ENCODE data around the gene STK26.
A peak's percentile ranks its signal among the peaks of the same experiment; 100 is the strongest.
"Not testable (repeated sequence)": the region's sequence is repeated elsewhere in the genome, so short reads cannot be mapped to it uniquely, and the experiment has no call there.

STK26 gene

DNA sequence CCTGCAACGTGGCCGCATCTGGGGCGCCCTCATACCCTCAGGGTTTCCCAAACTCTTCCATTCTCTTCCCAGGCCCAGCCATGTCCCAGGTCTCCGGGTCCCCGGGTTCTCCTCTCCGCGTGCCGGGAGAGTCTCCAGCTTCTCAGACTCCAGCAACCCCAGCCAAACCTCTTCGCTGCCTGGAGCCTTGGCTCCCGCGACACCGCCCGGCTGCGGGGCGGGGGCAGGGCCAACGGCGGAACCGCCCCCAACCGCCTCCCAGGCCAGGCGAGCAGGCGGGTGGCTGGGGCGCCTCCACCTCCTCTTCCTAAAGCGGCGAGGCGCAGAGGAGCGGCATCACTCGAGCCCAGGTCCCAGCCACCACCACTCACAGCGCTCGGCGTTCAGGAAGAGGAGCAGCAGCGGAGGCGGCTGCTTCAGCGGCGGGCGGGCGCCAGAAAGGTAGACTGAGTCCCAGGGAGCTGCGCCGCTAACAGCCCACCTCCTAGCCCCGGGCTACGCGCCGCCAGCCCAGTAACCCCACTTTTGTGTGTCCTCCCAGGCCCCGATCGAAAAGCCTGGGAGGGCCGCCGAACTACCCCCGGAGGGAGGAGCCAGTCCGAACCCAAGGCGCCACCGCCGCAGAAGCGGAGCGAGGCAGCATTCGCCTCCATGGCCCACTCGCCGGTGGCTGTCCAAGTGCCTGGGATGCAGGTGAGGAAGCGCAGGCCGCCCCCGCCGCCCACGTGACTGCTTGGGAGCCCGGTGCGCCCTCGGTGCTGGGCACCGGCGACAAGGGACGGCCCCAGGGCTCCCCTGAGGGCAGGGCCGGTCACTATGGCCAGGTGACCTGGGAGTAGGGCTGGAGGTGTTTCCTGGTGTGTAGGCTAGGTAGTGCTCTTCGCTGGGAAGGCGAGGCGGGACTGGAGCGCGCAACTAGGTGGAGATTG is at the start of gene STK26:
Gene STK26 (plus strand): TSS at position 336 of the 929 bp plus-strand sequence. CDS start 316 bp downstream, at position 652.
- peak; percentile 60 for DNase-seq (ENCODE audit: low read depth)

DNA sequence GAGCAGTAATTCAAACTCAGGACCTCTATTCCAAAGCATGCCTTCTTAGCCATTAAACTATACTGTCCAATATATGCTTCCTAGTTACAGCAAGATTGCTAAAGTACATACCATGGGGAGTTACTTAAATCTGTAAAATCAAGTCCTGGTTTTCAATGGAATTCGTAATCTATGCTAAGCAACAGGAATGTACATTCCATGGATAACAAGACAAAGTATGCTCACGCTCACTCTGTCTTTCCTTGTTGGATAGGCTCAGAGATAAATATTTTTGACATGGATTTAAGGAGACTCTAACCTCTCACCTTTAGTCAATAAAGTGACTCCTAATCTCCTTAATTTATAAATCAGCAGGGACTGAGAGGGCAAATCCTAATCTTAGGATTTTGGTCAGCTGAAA is 47.3 kb upstream of the STK26 start:
- DNase-seq (ENCODE audit: low read depth): no peak

DNA sequence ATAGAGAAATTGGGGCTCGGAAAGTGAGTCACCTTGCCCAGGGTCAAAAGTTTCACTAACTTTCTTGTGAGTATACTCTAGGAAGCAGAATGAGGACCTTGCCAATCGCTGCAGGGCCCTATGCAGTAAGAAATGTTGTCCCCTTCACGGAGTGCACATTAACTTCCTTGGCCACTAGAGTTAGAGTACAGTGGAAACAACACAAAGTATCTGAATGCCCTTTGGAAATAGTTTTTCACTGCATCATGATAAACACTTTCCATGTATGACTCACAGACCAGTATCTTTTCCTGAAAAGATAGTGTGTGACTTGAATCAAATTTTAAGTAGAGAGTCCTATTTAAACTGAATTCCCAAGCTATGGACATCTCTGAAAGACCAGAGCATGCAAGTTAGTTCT is 45.5 kb upstream of the STK26 start:
- DNase-seq (ENCODE audit: low read depth): no peak

DNA sequence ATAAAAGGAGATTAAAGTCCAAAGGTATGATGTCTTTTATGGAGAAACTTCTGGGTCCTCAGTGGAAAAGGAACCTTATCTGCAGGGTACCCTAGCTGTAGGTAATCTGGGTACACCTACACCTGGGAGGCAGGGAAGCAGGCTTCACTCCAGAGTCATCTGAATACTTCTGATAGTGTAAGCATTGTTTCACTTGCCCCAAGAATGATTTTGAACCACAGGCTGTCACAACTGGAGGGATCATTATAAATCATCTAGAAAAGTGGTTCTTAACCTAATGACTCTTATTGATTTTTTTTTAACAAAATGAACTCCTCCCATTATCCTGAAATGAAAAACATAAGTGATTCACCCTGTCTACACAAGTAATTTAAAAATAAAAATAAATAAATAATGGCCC is 44.0 kb upstream of the STK26 start:
- DNase-seq (ENCODE audit: low read depth): no peak

DNA sequence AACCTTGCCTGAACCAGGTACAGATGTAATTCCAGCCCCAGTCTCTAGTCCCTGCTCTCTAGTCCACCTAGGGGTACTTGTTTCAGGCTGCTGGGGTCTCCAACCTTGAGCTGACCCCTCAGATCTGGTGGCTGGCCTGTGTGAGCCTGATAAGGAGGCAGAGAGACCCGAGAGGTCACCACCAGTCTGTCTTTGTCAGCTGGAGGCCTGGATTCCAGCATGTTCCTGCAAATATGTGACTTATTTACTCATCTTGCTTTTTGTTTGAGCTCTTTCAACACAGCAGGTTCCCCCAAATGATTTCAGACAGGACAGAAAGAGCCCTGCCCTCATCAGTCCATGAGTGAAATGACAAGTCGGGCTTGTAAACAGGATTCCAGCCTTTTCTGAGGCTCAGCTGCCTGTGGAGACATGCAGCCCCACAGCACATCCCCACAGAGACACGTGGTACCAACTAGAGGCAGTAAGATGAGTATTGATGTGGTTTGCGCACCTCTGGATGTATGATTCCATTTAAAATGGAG is 37.5 kb upstream of the STK26 start:
- DNase-seq (ENCODE audit: low read depth): no peak

DNA sequence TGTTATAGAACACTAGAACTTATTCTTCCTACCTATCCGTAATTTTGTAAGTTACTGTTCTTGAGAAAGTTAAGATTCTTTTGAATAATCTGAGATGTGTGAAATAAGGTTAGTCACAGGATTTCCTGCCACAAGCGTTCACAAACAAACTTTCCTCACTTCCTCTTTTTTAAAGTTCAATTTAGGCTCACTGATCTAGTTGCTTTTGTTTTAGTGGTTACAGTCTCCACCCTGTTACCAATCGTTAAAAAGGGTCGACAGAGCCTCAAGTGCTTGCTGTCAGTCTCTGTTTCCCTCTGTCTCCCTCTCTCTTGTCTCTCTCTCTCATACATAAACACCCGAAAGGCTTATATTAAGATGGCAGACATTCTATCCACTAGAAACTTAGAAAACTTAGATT is 35.9 kb upstream of the STK26 start:
- no peak for DNase-seq (ENCODE audit: low read depth)

DNA sequence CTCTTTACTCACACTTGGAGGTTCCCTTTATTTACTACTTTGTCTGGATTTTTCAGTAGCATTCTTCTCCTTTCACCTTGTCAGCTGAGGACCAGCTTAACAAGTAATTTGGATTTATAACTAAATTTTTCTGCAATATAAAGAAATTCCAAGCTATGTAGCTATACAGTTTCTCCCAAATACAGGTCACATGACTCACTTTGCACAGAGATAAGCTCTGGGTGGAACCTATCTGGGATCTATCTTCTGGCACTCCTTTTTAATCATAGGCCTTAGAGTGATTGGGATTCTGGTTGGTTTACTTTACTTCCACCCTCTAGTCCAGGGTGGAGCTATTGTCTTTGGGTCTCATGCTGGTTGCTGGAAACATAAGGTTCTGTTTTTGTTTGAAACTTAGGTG is 34.9 kb upstream of the STK26 start:
- DNase-seq (ENCODE audit: low read depth): no peak

DNA sequence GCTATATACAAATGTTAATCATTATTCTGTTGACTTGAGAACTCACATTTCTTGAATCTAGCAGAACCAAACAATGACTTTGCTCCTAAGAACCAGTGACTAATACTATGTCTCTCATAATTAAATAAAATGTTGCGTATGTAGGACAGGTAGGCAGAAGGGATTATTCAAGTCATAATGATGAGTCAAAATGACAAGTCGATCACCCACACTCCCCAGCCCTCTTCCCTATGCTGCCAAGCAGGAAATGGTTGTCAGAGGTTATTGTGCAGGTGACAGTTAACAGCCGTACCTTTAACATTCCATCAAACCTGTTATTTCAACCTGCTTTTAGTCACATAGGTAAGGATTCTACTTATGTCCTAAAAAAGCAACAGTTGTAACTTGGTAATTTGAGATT is 22.0 kb upstream of the STK26 start:
- no peak for DNase-seq (ENCODE audit: low read depth)

DNA sequence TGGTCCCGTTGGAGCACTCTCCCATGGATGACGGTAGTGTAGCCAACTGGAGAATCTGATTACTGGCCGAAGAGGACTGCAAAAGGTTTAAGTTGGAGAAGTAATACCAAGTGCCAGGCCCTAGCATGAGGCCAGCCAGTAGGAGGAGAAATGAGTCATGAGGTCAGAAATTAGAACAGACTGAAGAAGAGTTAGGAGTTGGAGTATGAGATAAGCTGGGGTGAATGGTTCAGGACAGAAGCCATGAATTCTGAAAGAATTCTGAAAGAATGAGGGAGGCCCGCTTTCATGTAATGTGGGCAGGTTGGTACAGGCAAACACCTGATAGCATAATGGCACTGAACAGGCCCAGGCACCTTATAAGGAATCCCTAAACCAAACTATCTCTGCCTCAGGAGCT is 18.4 kb upstream of the STK26 start:
- DNase-seq (ENCODE audit: low read depth): no peak

DNA sequence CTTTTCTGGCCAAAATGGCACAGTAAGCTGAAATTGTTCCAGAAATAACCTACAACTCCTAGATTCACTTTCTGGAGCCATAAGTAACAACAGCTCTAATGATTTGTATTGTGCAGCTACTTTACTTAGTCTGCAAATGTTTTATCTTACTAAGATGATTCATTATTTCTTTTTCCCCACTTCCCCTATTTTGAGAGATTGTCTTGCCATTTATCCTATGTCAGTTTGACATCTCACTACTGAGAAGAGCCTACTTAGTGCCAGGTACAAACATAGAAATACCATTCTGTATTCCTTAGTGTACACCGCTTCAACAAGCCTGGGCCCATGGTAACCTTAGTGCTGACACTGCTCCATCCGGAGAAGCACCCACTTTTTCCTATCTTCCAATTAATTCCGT is 13.8 kb upstream of the STK26 start:
- no peak for DNase-seq (ENCODE audit: low read depth)

DNA sequence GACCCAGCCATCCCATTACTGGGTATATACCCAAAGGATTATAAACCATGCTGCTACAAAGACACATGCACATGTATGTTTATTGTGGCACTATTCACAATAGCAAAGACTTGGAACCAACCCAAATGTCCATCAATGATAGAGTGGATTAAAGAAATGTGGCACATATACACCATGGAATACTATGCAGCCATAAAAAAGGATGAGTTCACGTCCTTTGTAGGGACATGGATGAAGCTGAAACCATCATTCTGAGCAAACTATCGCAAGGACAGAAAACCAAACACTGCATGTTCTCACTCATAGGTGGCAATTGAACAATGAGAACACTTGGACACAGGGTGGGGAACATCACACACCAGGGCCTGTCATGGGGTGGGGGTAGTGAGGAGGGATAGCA is 12.9 kb upstream of the STK26 start:
- not testable (repeated sequence) for DNase-seq (ENCODE audit: low read depth)

DNA sequence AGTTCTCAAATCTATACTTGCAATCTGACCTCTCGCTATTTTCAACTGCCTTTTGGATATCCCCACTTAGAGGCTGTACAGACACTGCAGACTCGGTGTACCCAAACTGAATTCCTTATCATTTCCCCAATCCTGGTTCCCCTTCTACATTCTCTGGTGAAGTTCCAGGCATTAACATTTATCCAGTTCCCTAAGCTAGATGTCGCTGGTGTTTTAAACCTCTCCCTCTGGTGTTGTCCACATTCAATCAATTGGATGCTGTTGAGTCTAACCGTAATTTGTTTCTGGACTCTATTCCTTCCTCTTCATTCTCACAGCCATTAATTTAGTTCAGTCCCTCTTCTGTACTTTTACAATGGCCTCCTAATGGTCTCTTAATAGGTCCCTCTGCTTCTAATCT is 7.2 kb upstream of the STK26 start:
- no peak for DNase-seq (ENCODE audit: low read depth)

DNA sequence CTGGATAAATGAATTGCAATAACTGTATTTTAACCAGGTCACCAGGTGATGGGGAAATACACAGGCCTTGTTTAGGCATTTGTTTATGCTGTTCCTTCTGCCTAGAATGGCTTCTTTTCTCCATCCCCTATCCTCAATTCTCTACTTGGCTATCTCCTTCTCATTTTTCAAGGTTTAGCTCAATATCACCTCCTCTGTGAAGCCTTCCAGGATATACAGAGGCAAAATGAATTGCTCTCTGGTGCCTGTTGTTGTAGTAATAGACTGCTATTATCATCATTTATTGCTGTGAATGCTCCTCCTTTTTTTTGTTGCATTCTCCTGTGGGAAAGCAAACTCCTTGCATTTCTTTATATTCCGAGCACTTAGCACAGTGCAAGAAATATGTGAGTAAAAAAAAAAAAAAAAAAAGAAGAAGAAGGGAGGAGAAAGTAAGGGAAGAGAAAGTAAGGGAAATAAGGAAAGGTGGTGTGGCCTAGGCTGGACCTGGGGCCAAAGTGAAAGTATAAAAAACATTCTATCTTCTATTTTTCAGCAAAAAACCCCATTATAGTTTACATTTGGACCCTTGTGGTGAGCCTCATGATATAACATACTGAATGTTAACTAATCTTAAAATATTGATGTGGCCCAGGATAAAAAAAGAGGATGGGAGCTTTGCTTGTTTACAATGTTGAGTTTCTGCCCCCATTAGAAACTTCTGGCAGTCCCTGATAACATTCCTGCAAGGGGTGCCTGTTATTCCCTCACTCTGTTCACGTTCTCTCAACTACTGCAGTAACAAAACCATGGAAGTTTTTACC is 6.3 kb upstream of the STK26 start:
- no peak for DNase-seq (ENCODE audit: low read depth)

DNA sequence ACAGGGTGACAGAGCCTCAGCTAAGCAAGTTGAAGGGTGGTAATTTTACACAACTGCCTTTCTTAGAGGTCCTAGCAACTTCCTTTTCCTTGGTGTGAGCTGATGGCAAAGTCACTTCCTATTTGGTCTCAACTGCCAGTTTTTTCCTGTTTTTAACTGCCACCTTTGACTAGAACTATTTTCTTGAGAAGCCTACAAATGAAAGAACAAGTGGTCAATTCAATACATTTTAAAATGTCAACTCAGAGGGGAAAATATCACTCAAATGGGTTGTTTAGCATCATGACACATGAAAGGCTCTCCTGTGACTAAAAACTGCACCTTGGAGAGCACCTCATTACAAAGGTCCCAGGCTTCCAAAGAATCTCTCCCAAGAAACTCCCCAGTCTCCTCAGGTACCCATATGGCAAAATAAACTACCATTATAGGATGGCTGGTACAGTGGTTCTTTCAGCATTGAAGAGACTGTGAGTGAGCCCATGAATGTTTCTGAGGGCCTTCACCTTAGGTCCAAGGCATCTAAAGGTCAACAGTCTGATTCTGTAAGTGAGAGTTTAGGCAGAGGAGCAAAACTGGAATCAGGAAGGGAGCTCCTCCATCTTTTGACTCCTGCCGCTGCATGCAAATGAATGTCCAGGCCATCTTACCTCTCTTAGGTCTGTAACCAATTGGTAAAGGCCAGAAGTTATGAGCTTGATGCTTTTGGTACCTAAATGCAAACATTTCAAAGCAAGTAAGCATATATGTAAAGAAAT is 5.5 kb upstream of the STK26 start:
- DNase-seq (ENCODE audit: low read depth): no peak

DNA sequence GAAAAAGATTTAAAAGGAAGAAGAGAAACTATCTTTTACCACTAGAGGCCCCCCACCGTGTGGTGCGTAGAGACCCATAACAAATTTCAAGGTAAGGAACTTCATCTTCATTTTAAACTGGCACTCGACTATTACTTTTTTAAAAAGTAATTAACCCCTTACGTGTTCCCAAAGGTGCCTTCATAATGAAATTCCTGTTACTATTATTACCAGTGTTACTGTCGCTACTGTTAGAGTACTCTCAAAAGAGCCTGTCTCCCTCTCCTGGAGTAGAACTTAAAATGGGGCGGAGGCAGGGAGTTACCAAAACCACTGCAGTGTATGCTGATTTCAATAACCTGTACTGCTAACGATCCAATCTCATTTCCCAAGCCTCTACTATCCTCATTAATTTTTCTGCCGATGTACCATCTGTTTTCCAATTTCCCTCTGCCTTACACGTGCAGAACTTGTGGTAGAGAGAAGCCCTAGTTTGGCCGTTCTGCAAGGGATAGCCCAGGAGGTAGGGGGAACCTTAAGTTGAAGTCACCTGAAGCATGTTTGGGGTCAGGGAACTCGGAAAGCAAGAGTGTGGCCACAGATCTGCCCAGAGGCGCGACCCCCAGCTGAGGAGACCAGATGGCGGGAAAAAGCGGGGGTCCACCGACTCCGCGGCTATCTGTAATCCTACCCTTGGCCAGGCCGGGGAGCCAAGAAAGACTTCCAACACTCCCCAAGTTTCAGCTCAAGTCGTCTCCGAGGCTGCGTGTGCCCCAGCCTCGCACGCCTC is 720 bp upstream of the STK26 start:
- DNase-seq (ENCODE audit: low read depth): peak; percentile 3

DNA sequence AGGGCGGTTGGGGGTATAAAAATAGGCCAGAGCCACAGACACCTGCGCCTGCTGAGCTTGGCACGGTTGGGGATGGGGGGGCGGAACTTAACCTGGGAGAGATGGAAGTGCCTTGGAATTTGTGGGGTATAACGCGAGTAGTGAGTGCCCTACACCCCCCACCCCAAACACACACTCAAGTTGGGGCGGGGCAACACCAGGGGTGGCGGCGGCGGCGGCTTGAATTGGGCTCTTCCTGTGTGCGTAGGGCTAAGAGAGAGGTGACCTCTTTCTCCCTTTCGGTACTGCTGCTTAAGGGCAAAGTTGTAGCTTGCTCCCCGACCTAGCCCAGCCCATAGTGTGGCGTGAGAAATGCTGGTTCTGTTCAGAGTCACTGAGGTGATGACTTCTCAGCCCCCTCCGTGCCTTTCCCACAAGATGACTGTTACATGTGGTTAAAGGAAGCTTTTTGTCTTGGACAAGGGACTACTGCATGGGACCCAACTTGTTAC is 839 bp downstream of the STK26 start:
- DNase-seq (ENCODE audit: low read depth): peak; percentile 39

DNA sequence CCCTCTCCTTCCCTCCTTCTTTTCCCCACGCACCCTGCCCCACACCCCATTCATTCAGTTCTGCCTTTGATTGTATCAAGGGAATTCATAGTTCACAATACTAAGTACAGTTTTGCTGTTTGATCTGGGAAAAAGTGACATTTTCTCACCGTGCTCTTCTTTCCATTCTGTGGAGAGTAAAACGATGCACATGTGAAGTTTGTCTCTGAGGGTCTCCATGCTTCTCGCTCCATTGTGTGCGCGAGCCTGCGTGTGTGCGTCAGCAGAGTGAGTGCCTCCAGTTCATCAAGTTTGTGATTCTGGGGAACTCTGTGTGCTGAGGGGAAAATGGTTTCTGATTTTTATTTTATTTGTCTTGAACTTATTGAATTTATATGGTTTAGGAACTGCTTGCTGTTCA is 1.9 kb downstream of the STK26 start:
- DNase-seq (ENCODE audit: low read depth): no peak

DNA sequence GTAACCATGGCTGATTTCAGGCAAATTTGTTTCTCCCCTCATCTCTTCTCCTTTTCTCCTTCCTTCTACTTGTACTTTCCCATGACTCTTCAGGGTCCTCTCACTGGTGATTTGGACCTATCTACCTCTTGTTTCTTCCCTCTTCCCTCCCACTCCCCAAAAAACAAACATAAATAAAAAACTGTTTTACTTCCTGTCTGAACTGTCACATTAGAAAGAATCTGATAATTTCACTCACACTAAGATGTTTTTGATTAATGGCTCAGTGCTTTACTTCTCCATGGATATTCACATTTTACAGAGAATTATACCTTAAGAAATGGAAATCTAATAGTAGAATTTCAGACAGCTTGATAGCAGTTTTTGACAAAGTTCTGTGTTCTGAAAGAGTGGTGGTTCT is 7.2 kb downstream of the STK26 start:
- DNase-seq (ENCODE audit: low read depth): no peak

DNA sequence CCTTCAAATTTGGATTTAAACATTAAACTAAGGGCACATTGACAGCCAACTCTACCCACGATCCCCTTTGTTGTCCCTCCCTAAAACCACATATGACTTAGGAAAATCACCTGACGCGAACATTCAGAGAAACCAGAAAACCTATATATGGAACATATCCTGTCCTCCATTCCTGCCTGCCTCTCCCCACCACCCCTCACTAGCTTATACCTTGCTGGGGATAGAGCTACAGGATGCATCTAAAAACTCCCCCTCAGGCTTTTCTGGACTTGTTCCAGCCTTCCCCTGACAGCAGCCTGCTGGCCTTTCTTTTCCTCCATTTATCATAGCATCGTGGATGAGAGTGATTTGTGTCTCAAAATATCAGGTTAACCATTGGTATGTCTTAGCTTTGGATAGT is 8.8 kb downstream of the STK26 start:
- no peak for DNase-seq (ENCODE audit: low read depth)

DNA sequence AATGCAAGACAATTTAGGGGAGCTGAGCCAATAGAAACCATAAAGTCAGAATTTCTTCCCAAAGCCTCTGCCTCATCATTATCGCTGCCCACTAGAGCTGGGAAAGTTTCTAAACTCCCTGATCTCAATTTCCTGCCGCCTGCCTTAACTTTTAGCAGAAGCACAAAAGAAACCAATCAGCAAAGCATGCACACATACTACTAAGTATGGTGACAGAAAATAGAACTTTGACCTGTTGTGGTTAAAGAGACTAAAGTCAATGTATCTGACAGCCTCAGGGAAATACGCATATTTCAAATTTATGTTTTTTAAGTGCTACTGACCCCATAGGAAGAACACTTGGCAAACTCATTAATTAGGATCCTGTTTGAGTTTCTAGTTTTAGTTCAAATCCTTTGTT is 10.1 kb downstream of the STK26 start:
- DNase-seq (ENCODE audit: low read depth): no peak

DNA sequence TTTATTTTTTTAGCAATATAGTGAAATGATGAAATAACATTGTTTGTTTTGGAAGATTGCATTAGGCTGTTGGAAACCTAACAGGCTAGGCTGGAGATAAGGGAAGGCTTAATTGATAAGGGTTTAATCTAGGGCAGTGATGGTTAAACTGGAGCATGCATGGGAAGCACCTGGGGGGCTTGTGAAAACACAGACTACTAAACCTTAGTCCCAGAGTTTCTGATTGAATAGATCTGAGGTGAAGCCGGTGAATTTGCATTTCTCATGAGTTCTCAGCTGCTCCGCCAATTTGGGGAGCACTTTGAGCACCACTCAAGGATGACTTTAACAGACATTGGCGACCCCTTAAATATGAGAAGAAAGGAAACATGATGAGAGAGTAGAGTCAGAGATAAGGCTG is 11.5 kb downstream of the STK26 start:
- no peak for DNase-seq (ENCODE audit: low read depth)
